Measurements from ENCODE around the gene TMEM132C.
"Not testable (repeated sequence)": the region's sequence is repeated elsewhere in the genome, so short reads cannot be mapped to it uniquely, and the experiment has no call there.

The TMEM132C gene

GRCh38 chr12:128267131-128267622 is at the start of gene TMEM132C:
Gene TMEM132C (plus strand): TSS chr12:128267170. CDS start chr12:128267403, 233 bp downstream.
- no peak for DNase-seq (ENCODE audit: low spot score)

DNA sequence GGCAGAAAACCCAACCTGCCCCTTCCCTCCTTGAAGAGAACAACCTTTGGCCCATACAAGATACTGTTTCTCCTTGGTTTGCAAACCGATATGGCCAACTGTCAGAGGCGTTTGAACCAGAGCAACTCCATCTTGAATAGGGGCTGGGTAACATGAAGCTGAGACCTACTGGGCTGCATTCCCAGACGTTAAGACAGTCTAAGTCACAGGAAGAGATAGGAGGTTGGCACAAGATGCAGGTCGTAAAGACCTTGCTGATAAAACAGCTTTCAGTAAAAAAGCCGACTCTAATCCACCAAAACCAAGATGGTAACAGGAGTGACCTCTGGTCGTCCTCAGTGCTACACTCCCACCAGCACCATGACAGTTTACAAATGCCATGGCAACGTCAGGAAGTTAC is 42.7 kb upstream of the TMEM132C start:
- no peak for DNase-seq (ENCODE audit: low spot score)

DNA sequence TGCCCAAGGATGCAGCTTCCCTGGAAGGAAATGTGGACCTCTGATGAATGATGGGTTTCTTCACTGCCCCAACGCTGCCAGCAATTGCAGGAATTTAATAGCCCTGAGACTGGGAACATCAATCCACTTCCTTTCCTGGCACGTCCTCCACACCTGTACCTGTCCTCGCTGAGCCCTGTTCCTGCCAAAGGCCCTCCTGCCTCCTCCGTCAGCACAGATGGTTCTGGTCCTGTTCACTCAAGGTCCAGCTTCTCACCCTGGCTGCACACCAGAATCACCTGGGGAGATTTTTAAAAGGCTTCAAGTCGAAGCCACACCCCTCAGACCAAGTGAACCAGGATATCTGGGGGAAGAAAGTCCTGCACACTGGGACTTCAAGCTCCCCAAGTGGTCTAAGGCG is 38.4 kb upstream of the TMEM132C start:
- DNase-seq (ENCODE audit: low spot score), result no peak

- DNase-seq (ENCODE audit: low spot score), result no peak
These were observed 31.1 kb upstream of the TMEM132C start for GRCh38 chr12:128235635-128236417.

DNA sequence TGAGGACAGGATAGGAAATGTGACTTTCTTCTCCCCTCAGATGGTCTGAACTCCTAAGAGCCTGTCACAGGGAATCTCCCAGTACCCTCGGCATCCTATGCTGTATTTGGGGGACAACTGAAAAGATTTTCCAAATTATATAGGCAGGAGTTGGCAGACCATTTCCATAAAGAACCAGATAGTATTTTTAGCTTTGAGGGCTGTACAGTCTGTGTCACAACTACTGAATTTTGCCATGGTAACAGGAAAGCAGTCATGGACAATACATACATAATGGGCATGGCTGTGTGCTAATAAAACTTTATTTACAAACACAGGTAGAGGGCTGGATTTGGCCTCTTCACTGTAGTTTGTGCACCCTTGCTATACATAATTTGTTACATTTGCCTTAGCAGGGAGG is 30.4 kb upstream of the TMEM132C start:
- DNase-seq (ENCODE audit: low spot score), result no peak

- no peak for DNase-seq (ENCODE audit: low spot score)
These were observed 26.2 kb upstream of the TMEM132C start for GRCh38 chr12:128240745-128241144.

GRCh38 chr12:128245121-128245520 is 21.8 kb upstream of the TMEM132C start:
- DNase-seq (ENCODE audit: low spot score), result no peak

DNA sequence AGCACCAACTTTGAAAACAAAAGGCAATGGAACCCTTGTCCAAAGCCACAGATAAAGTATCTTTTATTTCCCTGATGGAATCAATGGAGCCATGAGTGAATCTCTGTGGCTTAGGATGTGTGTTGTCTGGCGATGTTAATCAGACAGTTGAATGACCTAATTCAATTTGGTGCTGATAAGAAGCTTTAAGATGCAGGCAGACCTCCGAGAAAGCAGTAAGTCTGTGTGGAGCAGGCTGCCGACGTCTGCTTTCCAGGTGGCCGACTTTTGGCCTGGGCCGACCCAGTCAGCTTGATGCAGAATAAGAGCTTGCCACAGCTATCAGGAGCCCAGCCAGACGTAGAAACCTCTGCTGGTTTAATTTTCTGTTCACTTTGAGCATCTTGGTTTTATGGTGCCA is 21.1 kb upstream of the TMEM132C start:
- no peak for DNase-seq (ENCODE audit: low spot score)

DNA sequence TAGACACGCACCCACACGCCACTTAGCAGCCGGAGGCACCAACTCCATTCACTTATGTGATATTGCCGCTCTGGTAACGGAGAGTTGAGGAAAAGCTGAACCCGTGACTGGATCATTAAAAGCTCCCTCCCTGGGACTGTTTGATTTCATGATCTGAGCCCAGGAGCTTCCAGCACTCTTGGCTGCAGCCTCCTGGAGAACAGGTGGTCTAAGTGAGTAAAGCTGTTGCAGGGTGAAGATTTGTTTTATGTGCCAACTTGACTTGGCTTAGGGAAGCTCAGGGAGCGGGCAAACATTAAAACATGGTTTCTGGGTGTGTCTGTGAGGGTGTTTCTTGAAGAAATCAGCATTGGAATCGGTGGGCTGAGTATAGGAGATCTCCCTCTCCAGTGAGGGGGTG is 16.9 kb upstream of the TMEM132C start:
- no peak for DNase-seq (ENCODE audit: low spot score)

- not testable (repeated sequence) for DNase-seq (ENCODE audit: low spot score)
These were observed 13.1 kb upstream of the TMEM132C start for GRCh38 chr12:128253829-128254228.

GRCh38 chr12:128258866-128259555 is 8.0 kb upstream of the TMEM132C start:
- no peak for DNase-seq (ENCODE audit: low spot score)

GRCh38 chr12:128259556-128260070 is 7.4 kb upstream of the TMEM132C start:
- DNase-seq (ENCODE audit: low spot score), result peak; percentile 33

- no peak for DNase-seq (ENCODE audit: low spot score)
These were observed 5.2 kb upstream of the TMEM132C start for GRCh38 chr12:128261757-128262156.

DNA sequence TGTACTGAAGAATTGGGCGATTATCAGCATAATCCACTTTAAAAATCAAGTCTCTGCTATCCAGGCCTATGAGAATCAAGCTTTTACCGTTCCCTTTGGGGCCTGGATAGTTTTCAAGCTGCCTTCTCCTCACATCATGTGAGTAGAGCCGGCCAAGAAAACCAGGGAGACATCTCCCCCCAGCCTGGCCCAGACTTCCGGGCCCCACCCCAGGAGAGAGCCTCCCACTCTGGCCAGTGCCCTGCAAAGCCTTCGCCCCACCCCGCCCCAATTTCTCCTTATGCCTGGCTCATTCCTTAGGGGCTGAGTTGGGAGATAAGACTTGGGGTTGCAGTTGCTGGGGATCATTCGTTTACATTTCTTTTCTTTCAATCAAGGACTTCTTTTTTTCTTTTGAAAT is 1.4 kb upstream of the TMEM132C start:
- no peak for DNase-seq (ENCODE audit: low spot score)

DNA sequence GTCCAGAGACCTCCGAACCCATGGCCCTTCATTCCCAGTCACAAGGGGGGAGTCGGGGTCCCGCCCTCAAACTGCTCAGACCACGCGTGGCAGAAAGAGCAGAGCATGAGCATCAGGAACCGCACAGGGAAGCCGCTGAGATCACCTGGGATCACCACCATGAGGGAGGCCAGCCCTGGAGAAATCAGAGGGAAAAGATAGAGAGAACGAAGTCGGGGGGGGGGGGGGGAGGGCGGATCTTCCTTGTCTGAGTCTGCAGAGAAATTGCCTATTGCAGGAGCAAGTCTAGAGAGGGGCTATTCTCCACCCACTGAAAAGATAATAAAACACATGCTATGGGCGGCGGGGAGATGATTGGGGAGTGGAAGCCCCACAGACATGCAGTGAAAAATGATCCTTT is 884 bp upstream of the TMEM132C start:
- no peak for DNase-seq (ENCODE audit: low spot score)

- no peak for DNase-seq (ENCODE audit: low spot score)
These were observed 334 bp upstream of the TMEM132C start for GRCh38 chr12:128266541-128267130.

DNA sequence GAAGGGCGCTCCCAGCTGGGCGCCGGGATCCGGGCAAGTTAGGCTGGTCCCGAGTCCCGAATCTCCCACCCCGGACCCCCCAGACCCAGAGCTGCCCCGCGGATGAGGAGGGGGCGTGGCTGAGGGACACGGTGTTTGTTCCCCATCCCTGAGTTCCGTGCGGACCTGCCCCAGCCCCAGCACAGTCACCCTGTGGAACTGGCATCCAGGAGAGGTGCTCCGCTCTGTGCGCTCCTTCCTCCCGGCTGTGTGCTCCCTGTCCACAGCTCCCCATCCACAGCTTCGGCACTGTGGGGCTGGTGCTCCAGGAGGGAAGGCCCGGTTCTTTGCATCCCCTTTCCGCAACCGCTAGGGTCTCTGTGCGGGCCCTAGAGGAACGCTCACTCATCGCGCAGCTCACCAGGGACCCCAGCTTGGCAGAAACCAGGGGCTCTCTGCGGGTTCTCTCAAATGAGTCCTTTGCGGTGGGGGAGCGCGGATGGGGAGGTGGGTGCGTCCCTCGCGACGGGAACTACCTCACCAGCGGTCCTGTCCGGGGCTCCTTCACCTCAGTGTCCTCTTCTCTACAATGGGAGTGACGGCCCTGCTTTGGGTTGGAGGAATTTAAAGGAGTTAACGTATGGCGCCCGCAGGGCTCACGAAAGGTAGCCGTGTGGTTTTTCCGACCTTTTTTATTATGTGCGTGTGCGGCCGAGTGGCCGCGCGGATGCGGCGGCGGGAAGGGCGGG is 845 bp downstream of the TMEM132C start:
- no peak for DNase-seq (ENCODE audit: low spot score)

- DNase-seq (ENCODE audit: low spot score), result no peak
These were observed 1.5 kb downstream of the TMEM132C start for GRCh38 chr12:128268379-128268995.

DNA sequence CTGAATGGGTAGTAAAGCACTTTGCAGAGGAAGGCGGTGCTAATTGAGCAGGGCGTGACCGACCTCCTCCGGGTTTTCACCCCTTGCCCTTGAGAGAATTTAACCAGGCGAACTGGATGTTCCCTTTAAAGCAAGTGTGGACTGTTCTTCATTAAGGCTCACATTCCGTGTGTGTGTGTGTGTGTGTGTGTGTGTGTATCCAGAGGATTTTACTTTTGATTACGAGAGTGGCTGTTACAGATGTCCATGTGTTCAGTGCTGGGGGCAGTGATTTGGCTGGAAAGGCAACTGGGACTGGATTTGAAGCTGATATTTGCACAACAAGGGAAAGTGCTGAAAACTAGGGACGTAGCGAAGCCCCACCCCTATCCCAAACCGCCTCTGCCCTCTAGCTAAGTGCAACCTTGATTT is 2.2 kb downstream of the TMEM132C start:
- DNase-seq (ENCODE audit: low spot score), result no peak

GRCh38 chr12:128276471-128276870 is 9.5 kb downstream of the TMEM132C start:
- DNase-seq (ENCODE audit: low spot score), result no peak

GRCh38 chr12:128286970-128287369 is 20.0 kb downstream of the TMEM132C start:
- no peak for DNase-seq (ENCODE audit: low spot score)

GRCh38 chr12:128288357-128288756 is 21.4 kb downstream of the TMEM132C start:
- no peak for DNase-seq (ENCODE audit: low spot score)
